Stimulated activated CD8-positive, alpha-beta memory T cell treated with anti-CD3 and anti-CD28 coated beads, Interleukin-2, amount 100 ng/mL, for 48 hours (primary cell): ENCODE results near the gene GAS2L2.
"Not testable (repeated sequence)": the region's sequence is repeated elsewhere in the genome, so short reads cannot be mapped to it uniquely, and the experiment has no call there.

Experiments
- DNase-seq, 2 donors: peaks; one replicate each; pipeline ENCODE4 v3.0.0-alpha.2; 2020; ENCODE audit warnings: low read depth in 2 of 2

Gene GAS2L2

GRCh38 chr17:35773679-35774425 lies 20.8 kb upstream of the GAS2L2 start:
- DNase-seq: no peak

GRCh38 chr17:35773129-35773528 lies 20.1 kb upstream of the GAS2L2 start:
- no peak for DNase-seq

DNA sequence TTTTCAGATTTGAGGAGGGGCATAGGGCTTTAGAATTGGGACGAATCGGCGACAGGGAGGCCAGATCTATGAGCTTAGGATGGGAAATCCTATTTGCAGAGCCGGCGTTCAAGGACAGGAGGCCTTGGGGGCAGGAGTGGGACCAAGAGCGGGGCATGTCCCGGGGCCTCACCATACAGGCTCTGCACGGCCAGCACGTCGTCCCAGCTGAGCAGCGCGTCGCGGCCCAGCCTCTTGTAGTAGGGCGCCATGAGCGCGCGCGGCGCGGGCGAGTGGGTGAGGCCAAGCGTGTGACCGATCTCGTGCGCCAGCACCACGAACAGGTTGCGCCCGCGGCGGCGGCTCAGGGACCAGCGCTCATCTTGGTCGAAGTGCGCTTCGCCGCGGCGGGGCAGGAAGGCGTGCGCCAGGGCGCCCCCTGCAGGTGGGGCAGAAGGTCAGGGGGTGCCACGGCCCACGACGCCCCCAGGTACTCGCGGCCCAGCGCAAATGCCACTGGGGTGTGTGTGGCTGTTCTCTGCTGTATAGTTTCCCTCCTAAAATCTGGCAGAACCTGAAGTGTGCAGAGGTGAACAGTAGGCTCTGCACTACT lies 17.0 kb upstream of the GAS2L2 start:
- no peak for DNase-seq

DNA sequence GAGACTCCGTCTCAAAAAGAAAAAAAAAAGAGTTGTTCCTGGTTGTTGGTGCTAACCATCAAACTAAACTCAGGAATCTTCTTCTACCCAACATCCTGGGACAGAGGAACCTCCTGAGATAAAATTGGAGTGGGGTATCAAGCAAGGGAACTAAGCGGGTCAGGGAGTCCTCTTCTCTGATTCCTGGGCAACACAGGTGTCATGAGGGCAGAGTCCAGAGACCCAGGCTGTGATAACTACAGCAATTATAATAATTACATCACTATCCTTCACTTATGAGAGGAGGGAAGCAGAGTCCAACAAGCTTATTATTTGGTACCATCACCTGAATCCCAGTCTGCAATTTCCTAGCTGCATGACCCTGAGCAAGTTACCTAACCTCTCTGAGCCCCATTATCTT lies 15.8 kb upstream of the GAS2L2 start:
- no peak for DNase-seq

GRCh38 chr17:35766903-35767510 lies 14.0 kb upstream of the GAS2L2 start:
- no peak for DNase-seq

DNA sequence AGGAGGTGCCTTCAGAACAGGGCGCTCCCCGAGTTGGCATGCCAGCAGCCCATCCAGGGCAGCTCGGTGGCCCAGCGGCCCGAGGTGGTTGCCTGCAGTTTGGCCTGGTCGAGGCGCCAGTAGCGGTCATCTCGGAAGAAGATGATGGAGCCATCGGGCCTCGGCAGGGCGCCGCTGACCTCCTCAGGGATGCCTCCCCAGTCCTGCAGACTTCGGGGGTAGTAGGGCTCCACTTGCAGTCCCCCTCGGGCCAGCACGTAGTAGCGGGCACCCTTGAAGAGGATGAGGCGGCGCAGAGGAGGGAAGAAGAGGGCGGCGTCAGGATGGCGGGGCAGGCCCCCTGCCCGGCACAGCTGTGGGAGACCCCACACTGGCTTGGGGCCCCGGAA lies 13.4 kb upstream of the GAS2L2 start:
- no peak for DNase-seq

GRCh38 chr17:35765756-35766488 lies 12.9 kb upstream of the GAS2L2 start:
- DNase-seq: no peak

DNA sequence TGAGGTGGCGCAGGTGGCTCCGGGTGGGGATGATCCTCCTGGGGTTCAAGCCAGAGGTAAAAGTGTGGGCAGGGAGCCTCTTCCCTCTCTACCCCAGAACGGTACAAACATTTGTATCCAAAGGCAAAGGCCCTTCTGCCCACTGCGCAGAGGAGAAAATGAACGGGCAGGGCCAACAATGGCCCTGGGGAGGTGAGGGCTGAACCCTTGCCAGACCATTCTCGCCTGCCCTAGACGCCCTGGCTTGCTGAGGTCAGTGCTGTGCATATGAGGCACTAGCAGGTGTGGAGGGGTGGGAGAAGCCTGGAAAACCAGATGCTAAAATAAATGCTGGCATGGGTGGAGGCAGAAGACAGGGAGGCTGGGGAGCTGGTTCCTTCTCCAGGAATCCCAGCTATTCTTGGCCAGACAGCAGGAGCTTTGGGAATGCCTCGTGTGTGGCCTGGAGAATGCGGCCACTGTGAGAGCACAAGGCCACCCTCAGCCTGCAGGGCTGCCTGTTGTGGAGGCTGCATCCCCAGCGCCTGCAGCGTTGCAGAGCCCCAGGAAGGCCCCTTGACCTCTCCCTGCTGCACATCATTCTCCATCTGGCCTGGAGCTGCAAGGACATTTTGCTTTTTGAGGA lies 12.2 kb upstream of the GAS2L2 start:
- DNase-seq: no peak

- DNase-seq: peak; percentile 84 to 87
These were observed 11.3 kb upstream of the GAS2L2 start for GRCh38 chr17:35764123-35764991.

DNA sequence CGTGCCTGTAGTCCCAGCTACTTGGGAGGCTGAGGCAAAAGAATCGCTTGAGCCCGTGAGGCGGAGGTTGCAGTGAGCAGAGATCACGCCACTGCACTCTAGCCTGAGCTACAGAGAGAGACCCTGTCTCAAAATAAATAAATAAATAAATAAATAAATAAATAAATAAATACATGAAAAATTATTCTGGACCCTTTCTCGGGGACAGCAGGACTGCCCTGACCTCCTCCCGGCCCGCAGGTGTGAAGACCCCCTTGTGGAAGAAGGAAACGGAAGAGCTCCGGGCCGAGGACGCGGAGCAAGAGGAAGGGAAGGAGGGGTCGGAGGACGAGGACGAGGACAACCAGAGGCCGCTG lies 10.7 kb upstream of the GAS2L2 start:
- no peak for DNase-seq

DNA sequence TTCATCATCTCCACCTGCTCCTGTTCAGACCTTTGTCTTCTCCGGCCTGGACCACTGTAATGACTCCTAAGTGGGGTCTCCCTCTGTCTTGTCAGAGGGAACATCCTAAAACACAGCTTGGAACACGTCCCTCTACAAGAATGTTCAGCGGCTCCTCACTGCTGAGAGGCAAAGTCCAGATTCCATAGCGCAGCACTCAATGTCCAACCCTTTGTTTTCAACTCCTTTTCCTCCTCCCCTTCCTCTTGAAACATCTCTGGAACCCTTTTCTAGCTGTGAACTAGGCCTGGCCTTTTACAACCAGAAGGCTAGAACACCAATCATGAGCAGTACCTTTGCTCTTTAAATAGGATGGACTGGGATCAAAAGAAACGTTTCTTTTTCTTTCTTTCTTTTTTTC lies 8.6 kb upstream of the GAS2L2 start:
- no peak for DNase-seq

DNA sequence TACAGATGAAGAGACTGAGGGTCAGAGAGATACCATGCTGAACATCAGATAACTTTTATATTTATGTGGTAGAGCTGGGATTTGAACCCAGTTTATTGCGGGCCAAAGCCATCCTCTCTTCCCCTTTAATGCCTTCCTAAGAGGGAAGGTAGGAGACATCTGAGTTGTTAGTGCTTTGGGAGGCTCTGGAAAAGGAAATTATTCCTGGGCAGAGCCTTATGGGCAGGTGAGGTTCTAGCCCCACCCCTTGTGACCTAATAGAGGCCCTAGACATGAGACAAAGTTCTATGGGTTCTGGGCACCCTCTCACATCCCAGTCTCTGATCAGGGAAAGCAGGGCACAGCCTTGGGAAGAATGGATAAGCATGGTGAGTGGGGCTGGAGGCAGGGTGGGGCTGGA lies 7.5 kb upstream of the GAS2L2 start, which contains the start of gene C17orf50:
TSS of gene C17orf50 (plus strand) at position 301 of the 400 bp plus-strand sequence. CDS start at position 356, 55 bp downstream.
- DNase-seq: no peak

- DNase-seq: no peak
These were observed 4.2 kb upstream of the GAS2L2 start for GRCh38 chr17:35757243-35757642.

- DNase-seq: no peak
These were observed 568 bp downstream of the GAS2L2 start for GRCh38 chr17:35752471-35752870.

DNA sequence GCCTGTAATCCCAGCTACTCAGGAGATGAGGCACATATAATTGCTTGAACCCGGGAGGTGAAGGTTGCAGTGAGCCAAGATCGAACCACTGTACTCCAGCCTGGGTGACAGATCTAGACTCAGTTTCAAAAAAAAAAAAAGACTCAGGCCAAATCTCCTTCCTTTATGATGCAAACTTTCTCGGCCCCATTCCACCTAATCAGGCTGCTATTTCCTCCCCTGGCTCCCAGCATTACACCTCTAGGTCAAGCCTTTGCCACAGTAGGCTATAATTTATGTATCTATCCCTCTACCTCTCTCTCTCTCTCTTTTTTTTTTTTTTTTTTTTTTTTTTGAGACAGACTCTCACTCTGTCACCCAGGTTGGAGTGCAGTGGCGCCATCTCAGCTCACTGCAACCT lies 1.5 kb downstream of the GAS2L2 start:
- DNase-seq: not testable (repeated sequence)

- no peak for DNase-seq
These were observed 2.3 kb downstream of the GAS2L2 start for GRCh38 chr17:35750526-35751395.

GRCh38 chr17:35749560-35750412 lies 3.3 kb downstream of the GAS2L2 start:
- DNase-seq: no peak

DNA sequence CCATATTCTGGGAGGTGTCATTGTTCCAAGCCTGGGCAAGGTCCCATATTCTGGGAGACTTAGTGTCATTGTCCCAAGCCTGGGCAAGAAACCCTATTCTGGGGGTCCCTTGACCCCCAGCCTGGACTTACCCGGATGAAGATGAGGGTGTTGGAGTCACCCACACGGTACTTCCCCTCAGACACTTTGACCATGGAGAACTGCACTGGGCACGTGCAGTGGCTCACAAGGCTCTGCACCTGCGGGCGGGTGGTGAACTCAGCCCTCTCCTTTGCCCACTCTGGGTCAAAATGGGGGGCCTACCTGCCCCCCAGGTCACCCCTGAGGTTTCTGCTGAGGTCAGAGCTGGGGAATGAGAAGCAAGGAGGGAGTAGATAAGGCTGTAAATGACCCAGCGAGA lies 4.1 kb downstream of the GAS2L2 start:
- no peak for DNase-seq

GRCh38 chr17:35748341-35748841 lies 4.6 kb downstream of the GAS2L2 start:
- DNase-seq: no peak
